ENCODE data around the gene LRRN2. TPM values are rescaled to one million over a fixed set of nuclear protein-coding genes. Genes with fewer than 3 reads are reported as not detected.
A peak's percentile ranks its signal among the peaks of the same experiment; 100 is the strongest.

Gene LRRN2
- total RNA-seq, 1 experiment from 2014 or later: 5.3 TPM

DNA sequence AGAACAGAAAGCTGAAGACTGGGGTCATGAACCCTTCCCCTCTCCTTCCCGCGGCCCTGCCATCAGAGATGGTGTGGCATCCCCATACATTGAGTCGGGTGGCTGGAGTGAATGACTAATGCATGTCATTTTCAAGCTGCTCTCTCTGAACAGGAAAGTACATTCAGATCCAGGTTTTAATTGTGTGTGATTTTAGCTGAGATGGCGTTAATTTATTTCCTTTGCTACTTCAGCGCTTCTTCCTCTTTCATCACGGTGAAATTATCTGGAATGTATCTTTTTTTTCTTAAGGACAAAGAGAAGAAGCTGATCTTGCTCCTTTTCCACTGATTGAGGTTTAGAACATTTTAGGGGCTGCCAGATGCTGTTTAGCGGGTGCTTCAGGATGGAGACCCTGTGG is 8.6 kb upstream of the LRRN2 start:
- H3K27ac Mint-ChIP-seq: no peak overlapping the region
- no peaks in the 10 kb centered on the region for H3K36me3 Mint-ChIP-seq
- peaks cover 28% of the 10 kb centered on the region for H3K4me1 Mint-ChIP-seq
- no peaks in the 10 kb centered on the region for H3K9me3 Mint-ChIP-seq
- H3K4me3 Mint-ChIP-seq: no peak overlapping the region
- ChIA-PET CTCF (interaction anchor here (0.9 to 2.6 kb wide), 3 partner anchors 13 to 113 kb away, joined by 3 to 9 read pairs (median 4); no protein-coding TSS in a partner anchor), POLR2A (no interaction called here)
- no peak for ATAC-seq
- TF ChIP-seq SMAD4 (CRISPR knock-in tag; IDR thresholded peaks at IDR 0.05): no peak
- TF ChIP-seq ATF1 (CRISPR knock-in tag; IDR thresholded peaks at IDR 0.05): no peak
- TF ChIP-seq JAZF1 (CRISPR knock-in tag; IDR thresholded peaks at IDR 0.05): no peak
- TF ChIP-seq, protein P1, sequence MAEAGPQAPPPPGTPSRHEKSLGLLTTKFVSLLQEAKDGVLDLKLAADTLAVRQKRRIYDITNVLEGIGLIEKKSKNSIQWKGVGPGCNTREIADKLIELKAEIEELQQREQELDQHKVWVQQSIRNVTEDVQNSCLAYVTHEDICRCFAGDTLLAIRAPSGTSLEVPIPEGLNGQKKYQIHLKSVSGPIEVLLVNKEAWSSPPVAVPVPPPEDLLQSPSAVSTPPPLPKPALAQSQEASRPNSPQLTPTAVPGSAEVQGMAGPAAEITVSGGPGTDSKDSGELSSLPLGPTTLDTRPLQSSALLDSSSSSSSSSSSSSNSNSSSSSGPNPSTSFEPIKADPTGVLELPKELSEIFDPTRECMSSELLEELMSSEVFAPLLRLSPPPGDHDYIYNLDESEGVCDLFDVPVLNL (CRISPR knock-in tag; IDR thresholded peaks at IDR 0.05; ENCODE audit: borderline replicate concordance, low read depth): no peak
- TF ChIP-seq, protein P2, sequence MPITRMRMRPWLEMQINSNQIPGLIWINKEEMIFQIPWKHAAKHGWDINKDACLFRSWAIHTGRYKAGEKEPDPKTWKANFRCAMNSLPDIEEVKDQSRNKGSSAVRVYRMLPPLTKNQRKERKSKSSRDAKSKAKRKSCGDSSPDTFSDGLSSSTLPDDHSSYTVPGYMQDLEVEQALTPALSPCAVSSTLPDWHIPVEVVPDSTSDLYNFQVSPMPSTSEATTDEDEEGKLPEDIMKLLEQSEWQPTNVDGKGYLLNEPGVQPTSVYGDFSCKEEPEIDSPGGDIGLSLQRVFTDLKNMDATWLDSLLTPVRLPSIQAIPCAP (CRISPR knock-in tag; IDR thresholded peaks at IDR 0.05): no peak
- TF ChIP-seq ZNF416 (CRISPR knock-in tag; IDR thresholded peaks at IDR 0.05): no peak
- TF ChIP-seq ZNF317 (CRISPR knock-in tag; IDR thresholded peaks at IDR 0.05; ENCODE audit: borderline replicate concordance, low read depth): no peak
- TF ChIP-seq CREM (CRISPR knock-in tag; IDR thresholded peaks at IDR 0.05): no peak
- H3K27me3 Mint-ChIP-seq (ENCODE audit: low read depth): peaks cover 38% of the 10 kb centered on the region
- DNase-seq (ENCODE audit: low spot score): no peak

DNA sequence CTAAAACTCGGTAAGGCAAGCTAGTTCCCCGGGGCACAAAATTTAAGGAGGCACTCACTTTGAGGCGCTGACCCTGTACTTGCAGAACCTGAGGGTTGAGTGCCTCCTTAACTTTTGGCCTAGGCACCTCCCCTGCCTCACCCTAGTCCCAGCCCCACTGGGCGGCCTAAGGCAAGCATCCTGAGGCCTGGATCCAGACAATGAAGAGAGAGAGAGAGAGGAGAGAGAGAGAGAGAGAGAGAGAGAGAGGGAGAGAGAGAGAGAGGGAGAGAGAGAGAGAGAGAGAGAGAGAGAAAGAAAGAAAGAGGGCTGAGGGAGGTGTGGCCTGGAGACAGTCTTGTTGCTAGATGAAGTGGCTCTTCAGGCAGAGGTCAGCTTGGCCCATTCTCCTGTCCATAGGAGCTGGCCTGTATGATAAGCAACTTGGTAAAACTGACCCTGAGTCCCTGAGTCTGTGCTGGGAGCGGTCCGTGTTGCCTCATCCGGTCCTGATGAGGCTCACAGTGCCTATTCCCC is 7.4 kb upstream of the LRRN2 start:
- ChIA-PET CTCF (interaction anchor here (0.6 to 2.5 kb wide), 13 partner anchors 9 to 127 kb away, joined by 3 to 20 read pairs (median 5); no protein-coding TSS in a partner anchor), POLR2A (no interaction called here)
- Mint-ChIP-seq H3K36me3 (no peaks in the 10 kb centered on the region), H3K4me1 (peaks cover 28% of the 10 kb centered on the region), H3K4me3 (no peak overlapping the region), H3K27ac (no peak overlapping the region), H3K27me3 (ENCODE audit: low read depth) (peaks cover 51% of the 10 kb centered on the region), H3K9me3 (no peaks in the 10 kb centered on the region)
- DNase-seq (ENCODE audit: low spot score) (peak; percentile 54), ATAC-seq (peak; percentile 96)
- TF ChIP-seq, protein P3, sequence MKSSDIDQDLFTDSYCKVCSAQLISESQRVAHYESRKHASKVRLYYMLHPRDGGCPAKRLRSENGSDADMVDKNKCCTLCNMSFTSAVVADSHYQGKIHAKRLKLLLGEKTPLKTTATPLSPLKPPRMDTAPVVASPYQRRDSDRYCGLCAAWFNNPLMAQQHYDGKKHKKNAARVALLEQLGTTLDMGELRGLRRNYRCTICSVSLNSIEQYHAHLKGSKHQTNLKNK (CRISPR knock-in tag; IDR thresholded peaks at IDR 0.05): no peak
- TF ChIP-seq, protein P4, sequence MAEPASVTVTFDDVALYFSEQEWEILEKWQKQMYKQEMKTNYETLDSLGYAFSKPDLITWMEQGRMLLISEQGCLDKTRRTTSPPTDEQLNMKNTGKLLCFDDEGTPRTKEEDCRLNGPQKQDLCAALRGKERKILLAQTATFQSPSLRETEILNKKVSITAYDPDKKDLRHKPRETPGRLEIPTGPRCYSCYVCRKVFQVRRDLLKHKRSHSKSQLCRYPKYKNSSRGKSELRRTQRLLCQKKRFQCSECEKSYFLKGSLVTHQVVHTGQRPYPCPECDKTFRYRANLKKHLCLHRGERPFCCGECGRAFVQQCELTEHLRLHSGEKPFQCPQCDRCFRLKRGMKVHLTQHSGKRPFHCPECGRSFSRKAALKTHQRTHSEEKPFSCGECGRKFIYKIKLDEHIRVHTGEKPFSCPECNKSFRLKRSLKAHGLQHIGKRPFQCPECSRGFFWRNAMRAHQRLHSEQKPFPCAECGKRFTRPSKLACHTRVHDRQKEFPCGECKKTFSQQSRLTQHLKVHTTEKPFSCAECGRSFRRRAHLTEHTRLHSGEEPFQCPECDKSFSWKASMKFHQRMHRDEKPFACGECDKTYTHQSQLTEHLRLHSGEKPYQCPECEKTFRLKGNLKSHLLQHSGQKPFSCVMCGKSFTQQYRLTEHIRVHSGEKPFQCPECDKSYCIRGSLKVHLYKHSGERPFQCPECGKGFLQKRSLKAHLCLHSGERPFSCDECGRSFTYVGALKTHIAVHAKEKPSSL (CRISPR knock-in tag; conservative IDR thresholded peaks at IDR 0.05): no peak
- TF ChIP-seq, protein P1 (CRISPR knock-in tag; IDR thresholded peaks at IDR 0.05; ENCODE audit: borderline replicate concordance, low read depth): no peak
- TF ChIP-seq JAZF1 (CRISPR knock-in tag; IDR thresholded peaks at IDR 0.05) (no peak), ZBTB21 (CRISPR knock-in tag; IDR thresholded peaks at IDR 0.05; ENCODE audit: borderline replicate concordance) (no peak), NFATC4 (CRISPR knock-in tag; IDR thresholded peaks at IDR 0.05) (no peak), SOX15 (CRISPR knock-in tag; IDR thresholded peaks at IDR 0.05) (no peak), HMGA2 (CRISPR knock-in tag; IDR thresholded peaks at IDR 0.05) (no peak), ZNF396 (CRISPR knock-in tag; IDR thresholded peaks at IDR 0.05; ENCODE audit: borderline replicate concordance) (no peak), RORB (CRISPR knock-in tag; IDR thresholded peaks at IDR 0.05) (no peak), ZNF317 (CRISPR knock-in tag; IDR thresholded peaks at IDR 0.05; ENCODE audit: borderline replicate concordance, low read depth) (no peak), FOXJ3 (CRISPR knock-in tag; IDR thresholded peaks at IDR 0.05; ENCODE audit: borderline replicate concordance) (no peak)
- TF ChIP-seq, protein P5, sequence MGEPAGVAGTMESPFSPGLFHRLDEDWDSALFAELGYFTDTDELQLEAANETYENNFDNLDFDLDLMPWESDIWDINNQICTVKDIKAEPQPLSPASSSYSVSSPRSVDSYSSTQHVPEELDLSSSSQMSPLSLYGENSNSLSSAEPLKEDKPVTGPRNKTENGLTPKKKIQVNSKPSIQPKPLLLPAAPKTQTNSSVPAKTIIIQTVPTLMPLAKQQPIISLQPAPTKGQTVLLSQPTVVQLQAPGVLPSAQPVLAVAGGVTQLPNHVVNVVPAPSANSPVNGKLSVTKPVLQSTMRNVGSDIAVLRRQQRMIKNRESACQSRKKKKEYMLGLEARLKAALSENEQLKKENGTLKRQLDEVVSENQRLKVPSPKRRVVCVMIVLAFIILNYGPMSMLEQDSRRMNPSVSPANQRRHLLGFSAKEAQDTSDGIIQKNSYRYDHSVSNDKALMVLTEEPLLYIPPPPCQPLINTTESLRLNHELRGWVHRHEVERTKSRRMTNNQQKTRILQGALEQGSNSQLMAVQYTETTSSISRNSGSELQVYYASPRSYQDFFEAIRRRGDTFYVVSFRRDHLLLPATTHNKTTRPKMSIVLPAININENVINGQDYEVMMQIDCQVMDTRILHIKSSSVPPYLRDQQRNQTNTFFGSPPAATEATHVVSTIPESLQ (CRISPR knock-in tag; IDR thresholded peaks at IDR 0.05): no peak
- TF ChIP-seq, protein P6, sequence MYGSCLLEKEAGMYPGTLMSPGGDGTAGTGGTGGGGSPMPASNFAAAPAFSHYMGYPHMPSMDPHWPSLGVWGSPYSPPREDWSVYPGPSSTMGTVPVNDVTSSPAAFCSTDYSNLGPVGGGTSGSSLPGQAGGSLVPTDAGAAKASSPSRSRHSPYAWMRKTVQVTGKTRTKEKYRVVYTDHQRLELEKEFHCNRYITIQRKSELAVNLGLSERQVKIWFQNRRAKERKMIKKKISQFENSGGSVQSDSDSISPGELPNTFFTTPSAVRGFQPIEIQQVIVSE (CRISPR knock-in tag; IDR thresholded peaks at IDR 0.05; ENCODE audit: borderline replicate concordance): no peak
- TF ChIP-seq, protein P7, sequence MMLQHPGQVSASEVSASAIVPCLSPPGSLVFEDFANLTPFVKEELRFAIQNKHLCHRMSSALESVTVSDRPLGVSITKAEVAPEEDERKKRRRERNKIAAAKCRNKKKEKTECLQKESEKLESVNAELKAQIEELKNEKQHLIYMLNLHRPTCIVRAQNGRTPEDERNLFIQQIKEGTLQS (CRISPR knock-in tag; conservative IDR thresholded peaks at IDR 0.05): no peak
- TF ChIP-seq, protein P8, sequence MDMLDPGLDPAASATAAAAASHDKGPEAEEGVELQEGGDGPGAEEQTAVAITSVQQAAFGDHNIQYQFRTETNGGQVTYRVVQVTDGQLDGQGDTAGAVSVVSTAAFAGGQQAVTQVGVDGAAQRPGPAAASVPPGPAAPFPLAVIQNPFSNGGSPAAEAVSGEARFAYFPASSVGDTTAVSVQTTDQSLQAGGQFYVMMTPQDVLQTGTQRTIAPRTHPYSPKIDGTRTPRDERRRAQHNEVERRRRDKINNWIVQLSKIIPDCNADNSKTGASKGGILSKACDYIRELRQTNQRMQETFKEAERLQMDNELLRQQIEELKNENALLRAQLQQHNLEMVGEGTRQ (CRISPR knock-in tag; IDR thresholded peaks at IDR 0.05): no peak

Data from WTC11 (cell line).